GM12891 (cell line): Measurements from ENCODE around the gene EME2.

Experiments
- POLR2A ChIP-seq: IDR thresholded peaks from 2 replicates; pipeline ENCODE4 v1.6.1; 2011; ENCODE audit warnings: low read depth, low read length, control low read depth
- POLR2AphosphoS5 ChIP-seq: IDR thresholded peaks from 2 replicates; pipeline ENCODE4 v1.6.1; 2011; ENCODE audit warnings: low read depth, low read length, control low read depth
- TAF1 ChIP-seq: IDR thresholded peaks from 2 replicates; pipeline ENCODE4 v1.6.1; 2011; ENCODE audit warnings: low read depth, low read length, control low read depth

DNA sequence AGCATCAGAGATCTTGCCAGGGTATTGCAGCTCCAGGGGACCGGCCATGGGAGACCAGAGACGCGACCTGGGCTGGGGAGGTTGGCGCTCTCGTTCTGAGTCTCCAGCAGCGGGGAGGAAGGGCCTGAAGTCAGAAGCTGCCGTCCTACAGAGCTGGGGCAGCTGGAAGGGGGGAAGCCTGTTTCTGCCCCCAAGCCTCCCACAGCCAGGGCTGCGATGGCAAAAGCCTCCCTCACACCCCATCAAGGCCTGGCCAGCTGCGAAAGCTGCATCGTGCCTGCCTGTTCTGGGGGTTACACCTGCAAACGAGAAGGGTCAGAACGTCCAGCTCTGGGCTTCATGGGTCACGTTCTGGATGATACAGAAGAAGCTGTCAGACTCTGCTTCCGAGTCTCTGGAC is 40.5 kb upstream of the EME2 start:
- no peak for TF ChIP-seq POLR2AphosphoS5
- no peak for TF ChIP-seq POLR2A
- no peak for TF ChIP-seq TAF1
